ENCODE results near the gene ENPP3.

The ENPP3 gene

DNA sequence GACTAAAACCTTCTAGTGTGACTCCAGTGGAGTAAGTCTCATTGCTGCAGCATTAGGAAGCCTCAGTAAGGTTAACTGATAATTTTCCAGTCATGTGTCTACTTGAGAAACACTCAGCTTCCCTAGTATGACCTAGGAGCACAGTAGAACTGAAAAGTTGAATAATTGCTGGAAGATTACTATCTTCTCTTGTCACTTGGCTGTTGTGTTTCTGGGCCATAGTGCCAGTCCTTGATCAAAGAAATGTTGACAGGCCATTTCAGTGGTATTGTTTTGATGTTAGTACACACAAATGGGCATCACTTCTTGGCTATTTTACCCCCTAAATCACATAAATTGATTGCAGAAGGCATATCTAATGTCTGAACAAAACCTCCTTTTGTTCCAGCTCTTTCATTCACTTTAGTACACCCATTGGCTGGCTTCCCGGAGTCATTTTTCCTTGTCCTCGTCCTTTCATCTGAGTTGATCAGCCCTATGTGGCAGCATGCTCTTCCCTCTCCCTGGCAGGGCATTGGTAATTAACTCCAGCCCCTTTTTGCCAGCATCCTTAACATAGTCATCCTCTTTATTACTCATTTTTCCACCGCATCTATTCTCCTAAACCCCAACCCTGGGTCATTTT, 6.0 kb downstream of the ENPP3 start:
- no peak for DNase-seq (ENCODE audit: low read depth)

DNA sequence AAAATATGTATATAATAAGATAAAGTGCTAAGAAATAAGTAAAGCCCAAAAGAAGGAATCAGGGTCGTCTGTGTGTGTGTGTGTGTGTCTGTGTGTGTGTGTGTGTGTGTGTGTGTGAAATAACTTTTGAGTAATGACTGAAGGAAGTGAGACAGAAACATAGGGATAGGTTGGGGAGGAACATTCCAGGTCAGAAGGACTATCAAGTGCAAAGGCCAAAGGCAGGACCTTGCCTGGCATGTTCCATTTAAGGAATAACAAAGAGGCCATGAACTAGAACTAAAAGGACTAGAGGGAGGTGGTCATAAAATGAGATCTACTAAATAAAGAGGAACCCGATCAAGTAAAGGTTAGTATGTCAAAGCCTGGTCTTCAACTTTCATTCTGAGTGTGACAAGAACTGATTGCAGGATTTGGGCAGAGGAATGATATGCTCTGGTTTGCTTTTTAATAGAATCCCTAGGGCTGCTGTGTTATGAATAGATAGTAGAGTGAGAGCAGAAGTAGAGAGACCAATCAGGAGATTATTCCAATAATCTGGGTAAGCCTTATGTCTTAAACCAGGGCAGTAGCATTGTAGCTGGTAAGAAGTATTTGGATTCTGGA, 6.9 kb downstream of the ENPP3 start:
- no peak for DNase-seq (ENCODE audit: low read depth)

DNA sequence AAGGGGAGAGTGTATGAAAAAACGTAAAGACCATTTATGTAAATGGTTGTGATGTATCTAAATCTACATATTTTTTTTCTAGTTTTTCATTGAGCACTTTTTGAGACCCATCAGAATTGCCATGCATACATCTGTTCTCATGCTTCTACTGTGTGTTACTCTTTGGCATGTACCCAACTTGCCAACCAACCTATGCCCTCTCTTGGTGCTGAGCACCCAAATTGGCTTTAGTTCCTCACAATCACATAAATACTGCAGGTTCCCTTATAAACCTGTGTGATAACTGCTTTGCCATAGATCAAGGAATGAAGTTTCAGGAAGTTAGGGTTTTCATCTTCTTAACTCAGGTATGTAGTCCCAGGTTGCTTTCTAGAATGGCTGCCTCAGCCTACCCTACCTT, 7.8 kb downstream of the ENPP3 start:
- DNase-seq (ENCODE audit: low read depth), result no peak

DNA sequence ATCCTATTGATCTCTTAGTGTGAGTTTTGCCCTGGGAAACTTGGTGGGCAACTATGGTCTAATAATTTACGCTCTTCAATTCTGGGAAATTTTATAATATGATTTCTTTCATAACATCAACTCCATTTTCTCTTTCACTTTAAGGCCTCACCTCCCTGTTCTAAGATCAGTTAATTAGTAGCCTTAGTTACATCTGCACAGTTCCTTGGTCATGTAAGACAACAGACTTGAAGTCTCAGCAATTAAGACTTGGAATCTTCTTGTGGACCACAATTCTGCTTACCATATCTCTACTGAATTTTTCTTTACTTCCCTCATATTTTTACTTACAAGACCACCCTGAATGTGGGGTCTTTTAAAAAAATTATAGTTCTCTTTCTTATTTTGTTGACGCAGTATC, 8.7 kb downstream of the ENPP3 start:
- no peak for DNase-seq (ENCODE audit: low read depth)

DNA sequence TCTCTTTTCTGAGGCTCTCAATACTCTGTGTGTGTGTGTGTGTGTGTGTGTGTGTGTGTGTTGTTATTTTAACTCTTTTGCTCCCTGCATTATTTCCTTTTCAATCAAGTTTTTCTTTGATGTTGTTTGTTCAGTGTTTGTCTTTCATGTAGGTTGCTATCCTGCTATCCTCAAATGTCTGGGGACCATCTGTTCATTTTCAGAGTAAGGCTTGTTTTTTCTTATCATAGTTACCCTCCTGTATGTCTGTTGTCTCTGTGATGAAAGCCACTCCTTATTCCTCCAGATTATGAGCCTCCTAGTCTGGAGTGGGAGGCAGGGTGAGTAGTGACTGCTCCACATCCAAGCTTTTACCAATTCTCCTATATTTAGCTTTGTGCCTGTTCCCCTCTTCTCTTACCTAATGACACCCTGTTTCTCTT, 9.2 kb downstream of the ENPP3 start:
- no peak for DNase-seq (ENCODE audit: low read depth)

DNA sequence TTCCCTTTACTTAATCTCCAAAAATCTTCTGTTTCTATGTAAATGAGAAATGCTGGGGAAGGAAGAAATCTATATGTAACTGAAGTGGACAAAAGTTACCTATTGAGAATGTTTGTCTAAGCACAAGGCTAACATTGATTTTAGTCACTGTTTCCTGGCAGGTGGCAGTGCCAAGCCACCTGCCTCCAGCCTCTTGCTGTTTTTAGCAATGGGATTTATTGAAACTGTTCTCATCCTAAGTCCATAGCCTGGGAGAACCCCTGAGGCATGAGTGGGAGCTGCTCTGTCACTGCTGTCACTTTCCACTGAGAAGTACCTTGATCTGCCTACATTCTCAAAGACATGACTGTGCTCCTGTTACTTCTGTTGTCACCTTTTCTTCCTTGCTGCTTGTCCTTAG, 14.7 kb downstream of the ENPP3 start:
- DNase-seq (ENCODE audit: low read depth), result no peak

DNA sequence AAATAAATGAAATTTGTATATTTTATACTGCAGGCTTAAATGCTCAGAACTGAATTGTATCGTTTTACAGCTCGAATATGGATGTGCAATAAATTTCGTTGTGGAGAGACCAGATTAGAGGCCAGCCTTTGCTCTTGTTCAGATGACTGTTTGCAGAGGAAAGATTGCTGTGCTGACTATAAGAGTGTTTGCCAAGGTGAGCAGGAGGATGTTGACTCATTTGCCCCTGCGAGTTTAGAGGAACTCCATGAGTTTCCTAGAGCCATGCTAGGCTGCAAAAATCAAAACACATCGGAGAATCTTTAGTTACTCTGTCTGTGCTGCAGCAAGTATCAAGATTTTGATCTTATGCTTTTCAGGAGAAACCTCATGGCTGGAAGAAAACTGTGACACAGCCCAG, 15.4 kb downstream of the ENPP3 start:
- no peak for DNase-seq (ENCODE audit: low read depth)

DNA sequence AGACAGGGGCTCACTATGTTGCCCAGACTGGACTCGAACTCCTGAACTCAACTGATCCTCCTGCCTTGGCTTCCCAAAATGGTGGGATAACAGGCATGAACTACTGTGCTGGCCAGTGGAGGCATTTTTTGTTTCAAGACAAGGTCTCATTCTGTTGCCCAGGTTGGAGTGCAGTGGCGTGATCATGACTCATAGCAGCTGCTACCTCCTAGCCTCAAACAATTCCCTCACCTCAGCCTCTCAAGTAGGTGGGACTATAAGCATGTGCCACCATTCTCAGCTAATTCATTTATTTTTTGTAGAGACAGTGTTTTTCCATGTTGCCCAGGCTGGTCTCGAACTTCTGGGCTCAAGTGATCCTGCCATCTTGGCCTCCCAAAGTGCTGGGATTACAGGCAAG, 17.2 kb downstream of the ENPP3 start:
- DNase-seq (ENCODE audit: low read depth), result no peak

DNA sequence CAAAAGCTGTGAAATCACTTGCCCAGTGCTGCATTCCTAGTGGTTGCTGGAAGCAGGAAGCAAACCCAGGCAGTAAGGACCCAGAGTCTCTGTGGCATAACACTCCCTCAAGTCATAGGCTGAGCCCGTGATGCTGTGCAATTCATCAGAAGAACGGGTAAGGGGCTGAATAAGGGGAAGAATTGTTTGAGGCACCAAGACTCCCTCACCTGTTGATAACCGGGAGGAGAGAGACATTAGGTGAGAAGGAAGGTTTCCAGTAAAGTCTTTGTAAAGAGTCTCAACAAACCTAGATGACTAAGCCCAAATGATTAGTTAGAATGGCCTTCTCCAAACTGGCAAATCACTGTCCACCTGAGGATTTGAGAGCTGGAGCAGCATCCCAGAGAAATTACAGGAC, 18.3 kb downstream of the ENPP3 start:
- DNase-seq (ENCODE audit: low read depth), result no peak

DNA sequence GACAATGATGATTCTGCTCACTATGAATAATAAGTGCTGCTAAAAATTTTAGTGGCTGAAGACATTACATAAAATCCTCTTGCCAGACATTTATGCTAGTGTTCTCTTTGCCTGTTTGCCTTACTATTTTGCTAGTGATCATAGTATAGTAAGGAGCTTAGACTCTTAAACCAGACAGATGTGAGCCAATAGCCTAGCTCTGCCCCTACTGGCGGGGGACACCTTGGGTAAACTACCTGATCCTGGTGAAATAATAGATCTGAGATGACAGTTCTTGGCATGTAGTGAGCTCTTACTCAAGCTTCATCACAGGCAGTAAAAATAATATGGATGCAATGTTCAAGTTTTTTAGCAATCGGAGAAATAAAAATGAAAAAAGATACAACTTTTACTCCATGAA, 18.8 kb downstream of the ENPP3 start:
- DNase-seq (ENCODE audit: low read depth), result no peak

DNA sequence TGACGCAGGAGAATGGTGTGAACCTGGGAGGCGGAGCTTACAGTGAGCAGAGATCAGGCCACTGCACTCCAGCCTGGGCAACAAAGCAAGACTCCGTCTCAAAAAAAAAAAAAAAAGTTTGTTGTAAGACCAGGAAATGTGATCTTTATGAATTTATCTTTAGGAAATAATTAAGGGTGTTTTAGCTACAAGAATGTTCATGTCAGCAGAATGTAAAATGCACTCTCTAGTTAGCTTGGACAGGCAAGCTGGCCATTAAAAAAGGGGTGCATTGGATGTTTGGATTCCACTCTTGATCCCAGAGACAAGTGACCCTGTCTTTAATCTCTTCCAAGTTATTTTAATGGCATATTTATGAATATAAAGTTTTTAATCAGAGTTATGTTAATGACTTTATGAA, 19.6 kb downstream of the ENPP3 start:
- DNase-seq (ENCODE audit: low read depth), result no peak

DNA sequence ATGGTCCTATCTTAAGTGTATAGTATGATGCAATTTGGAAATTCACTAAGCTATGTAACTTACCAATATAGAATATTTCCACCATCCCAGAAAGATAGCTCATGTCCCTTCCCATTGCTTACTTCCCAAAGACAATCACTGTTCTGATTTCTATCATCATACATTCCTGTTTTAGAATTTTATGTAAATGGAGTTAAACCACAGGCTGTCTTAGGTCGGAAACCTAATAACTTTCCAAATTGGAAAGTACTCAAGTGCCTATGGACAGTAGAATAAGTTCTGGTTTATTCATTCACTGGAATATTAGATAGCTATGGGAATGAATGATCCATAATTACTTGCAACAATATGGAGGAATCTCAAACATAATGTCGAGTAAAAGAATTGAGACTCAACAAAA, 20.1 kb downstream of the ENPP3 start:
- no peak for DNase-seq (ENCODE audit: low read depth)

DNA sequence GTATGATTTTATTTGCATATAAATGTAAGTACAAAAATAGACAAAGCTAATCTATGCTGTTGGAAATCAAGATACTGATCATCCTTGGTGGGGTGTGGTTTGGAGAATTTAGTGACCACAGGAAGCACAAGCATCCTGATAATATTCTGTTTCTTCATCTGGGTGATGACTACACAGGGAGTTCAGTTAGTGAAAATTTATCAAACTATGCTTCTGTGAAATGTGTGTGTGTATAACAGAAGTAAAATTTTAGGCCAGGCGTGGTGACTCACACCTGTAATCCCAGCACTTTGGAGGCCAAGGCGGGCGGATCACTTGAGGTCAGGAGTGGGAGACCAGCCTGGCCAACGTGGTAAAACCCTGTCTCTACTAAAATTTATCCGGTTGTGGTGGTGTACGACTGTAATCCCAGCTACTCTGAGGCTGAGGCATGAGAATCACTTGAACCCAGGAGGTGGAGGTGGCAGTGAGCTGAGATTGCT, 20.6 kb downstream of the ENPP3 start:
- no peak for DNase-seq (ENCODE audit: low read depth)

DNA sequence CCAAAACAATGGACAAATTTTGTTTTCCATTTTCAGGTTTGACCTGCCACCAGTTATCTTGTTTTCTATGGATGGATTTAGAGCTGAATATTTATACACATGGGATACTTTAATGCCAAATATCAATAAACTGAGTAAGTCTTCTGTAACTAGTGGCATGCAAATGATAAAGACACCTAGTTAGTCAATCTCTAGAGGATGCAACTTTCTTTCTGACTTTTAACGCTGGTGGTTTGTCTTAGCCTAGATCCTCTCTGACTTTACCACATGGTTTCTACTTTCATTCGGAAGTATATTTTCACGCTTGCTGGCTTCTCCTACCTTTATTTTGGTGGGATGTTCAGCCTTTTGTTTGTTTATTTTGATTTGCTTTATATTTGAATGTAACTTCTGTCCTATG, 21.2 kb downstream of the ENPP3 start:
- no peak for DNase-seq (ENCODE audit: low read depth)

DNA sequence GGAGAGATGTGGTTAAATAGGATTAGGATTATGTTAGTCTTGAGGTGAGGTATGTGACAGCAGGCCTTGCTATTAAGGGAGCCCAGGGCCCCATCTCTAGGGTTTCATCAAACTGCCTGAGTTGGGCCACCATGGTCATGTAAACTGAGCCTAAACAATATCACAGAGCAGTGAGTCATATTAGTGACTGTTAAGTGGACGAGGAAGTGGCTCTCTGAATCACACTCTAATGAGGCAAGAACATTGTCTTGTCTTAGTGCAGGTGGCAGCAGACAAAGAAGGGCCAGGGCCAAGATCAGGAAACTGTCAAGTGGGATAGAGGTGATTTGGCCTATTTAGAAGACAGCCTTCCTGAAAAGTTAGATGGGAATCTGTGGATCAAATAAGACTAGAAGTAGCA, 23.1 kb downstream of the ENPP3 start:
- DNase-seq (ENCODE audit: low read depth), result no peak

DNA sequence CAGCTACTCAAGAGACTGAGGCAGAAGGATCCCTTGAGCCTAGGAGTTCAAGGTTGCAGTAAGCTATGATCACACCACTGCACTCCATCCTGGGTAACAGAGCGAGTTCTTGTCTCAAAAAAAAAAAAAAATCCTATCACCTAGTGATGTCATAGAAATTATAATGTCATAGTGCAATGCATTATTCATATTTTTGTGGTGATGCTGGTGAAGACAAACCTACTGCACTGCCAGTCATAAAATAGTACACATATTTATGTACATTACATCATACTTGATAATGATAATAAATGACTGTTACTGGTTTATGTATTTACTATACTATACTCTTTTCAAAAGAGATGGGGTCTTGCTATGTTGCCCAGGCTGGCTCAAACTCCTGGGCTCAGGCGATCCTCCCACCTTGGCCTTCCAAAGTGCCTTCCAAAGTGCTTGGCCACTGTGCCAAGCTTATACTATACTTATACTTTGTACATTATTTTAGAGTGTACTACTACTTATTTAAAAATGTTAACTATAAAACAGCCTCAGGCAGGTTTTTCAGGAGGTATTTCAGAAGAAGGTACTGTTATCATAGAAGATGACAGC, 26.6 kb downstream of the ENPP3 start:
- no peak for DNase-seq (ENCODE audit: low read depth)

DNA sequence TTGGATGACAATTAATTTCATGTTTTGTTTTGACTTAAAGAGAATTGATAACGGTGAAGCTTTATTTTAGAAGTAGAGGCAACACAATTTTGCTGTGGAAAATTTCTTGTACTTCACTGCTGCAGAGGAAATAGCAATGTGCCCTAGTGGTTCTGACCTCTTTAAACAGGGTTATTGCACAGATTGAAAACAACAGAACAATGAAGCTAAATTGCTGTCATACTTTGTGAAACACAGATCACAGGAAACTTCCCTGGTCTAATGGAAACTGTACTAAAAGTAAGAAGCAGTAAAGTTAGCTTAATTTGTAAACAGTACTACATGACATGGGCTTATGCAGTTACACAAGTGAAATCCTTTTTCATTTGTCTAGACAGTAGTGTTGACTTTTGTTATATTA, 32.8 kb downstream of the ENPP3 start:
- no peak for DNase-seq (ENCODE audit: low read depth)

DNA sequence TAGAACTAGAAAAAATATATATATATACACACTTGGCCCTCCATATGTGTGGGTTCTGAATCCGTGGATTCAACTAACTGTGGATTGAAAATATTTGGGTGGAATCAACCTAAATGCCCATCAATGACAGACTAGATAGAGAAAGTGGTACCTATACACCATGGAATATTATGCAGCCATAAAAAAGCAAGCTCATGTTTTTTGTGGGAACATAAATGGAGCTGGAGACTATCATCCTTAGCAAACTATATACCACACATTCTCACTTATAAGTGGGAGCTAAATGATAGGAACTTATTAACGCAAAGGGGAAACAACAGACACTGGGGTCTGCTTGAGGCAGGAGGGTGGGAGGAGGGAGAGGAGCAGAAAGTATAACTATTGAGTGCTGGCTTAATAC, 36.1 kb downstream of the ENPP3 start:
- no peak for DNase-seq (ENCODE audit: low read depth)

DNA sequence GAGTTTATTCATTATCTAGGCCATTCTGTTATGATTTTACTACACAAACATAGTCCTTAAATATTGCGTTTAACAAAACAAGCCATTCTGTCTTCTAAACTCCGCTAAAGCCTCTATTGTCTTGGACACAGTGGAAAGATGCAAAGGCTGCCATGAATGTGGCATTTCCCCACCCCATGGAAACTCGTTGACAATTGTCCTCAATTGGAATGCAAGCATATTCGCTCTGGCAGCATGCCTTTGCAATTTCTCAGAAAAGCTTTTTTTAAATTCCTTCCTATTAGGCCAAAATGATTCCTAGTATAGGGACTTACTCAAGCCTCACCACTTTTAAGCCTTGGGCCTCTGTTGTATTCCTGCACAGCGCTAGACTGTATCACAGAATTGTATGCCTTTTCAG, 41.3 kb downstream of the ENPP3 start:
- DNase-seq (ENCODE audit: low read depth), result no peak

DNA sequence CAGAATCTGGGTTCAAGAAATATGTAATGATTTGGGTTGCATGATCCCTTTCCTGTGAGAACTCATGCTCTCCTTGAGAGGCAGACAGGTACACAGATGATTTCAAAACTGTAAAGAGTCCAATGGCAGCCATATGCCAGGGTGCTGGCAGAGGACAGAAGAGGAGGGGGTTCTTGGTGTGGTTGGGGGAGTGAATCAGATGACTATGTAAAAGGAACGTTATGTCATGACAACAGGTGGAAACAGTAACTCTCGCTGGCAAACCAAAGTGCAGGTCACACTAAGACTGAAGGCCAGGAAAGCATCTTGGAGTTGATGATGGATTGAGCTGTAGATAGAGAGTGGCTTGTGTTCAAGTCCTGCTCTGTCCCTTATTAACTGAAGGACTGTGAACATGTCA, 43.8 kb downstream of the ENPP3 start:
- DNase-seq (ENCODE audit: low read depth), result no peak

DNA sequence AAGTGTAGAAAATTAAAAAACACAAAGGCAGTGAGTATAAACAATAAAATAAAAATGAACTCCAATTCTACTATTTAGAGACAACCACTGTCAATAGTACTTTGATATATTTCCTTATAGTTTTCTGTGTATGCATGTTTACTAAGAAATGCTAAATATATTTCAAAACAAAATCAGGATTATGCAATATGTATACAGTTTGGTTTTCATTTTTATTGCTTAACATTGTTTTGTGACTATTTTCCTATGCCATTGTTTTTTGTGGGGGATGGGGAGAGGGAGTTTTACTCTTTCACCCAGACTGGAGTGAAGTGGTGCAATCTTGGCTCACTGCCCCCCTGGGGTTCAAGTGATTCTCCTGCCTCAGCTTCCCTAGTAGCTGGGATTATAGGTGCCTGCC, 44.5 kb downstream of the ENPP3 start:
- DNase-seq (ENCODE audit: low read depth), result no peak

DNA sequence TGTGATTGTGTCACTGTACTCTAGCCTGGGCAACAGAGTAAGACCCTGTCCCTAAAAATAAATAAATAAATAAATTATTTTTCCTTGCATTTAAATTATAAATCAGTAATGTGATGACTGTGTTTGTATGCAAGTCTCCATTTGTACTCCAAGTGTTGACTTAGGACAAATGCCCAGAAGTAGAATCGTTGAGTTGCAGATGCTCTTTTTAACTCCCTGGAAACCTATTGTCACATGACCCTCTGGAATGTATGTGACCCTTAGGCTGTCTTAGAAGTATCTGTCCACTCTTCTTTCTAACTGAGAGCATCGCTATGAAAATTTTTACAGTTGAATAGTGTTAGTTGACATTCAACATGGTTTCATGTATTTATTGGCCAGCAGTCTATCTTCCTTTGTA, 45.3 kb downstream of the ENPP3 start:
- no peak for DNase-seq (ENCODE audit: low read depth)

DNA sequence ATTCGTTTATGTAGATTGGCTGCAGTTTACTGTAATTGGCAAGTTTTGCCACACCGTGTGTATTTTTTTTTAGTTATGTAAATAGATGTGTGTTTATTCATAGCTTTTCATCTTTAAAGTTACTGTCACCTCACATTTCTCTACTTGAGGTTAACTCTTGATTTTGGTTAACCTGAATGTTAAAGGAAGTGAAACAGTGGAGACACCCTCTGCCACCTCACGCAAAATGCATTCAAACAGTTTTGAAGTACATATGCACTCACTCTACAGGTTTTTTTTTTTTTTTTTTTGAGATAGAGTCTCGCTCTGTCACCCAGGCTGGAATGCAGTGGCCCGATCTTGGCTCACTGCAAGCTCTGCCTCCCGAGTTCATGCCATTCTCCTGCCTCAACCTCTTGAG, 46.4 kb downstream of the ENPP3 start:
- DNase-seq (ENCODE audit: low read depth), result no peak

DNA sequence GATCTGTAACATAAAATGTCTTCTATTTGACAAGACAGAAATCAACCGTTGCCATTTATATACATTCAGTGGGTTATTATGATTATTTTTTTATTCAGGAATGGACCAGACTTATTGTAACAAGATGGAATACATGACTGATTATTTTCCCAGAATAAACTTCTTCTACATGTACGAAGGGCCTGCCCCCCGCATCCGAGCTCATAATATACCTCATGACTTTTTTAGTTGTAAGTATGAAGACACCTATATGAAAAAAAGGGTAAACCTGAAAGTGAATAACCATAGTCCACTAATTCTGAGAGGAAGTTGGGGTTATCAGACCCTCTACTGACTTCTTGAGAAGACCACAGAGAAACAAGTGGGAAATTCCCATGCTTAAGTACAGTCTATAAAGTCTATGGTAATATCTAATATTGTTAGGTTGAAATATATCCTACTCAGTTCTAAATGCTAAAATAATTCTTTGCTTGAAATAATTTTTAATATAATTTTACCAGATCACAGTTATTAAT, 48.2 kb downstream of the ENPP3 start:
- DNase-seq (ENCODE audit: low read depth), result no peak
